Measurements from ENCODE around the gene KRTAP5-6. TPM values are rescaled to one million over a fixed set of nuclear protein-coding genes. Genes with fewer than 3 reads are reported as not detected.

Gene KRTAP5-6
- total RNA-seq, 4 donors from 2014 or later: not detected

DNA sequence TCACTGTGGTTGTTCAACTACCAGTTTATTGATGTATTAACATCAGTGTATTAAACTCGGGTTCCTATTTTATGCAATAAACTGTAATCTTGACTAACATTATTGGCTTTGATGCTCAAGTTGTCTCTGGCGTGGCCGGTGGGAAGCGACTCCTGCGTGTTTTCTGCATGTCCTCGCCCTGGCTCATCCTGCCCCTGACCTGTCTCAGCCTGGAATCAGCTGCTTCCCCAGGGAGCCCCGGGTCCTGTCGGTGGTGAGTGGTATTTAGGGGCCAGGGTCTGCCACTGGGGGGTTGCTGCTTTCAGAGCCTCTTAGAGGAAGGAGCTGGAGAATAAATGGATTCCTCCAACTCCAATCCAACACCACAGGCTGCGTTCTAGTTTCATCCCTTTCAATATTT, 30.9 kb downstream of the KRTAP5-6 start:
- H3K4me3 ChIP-seq: no peak overlapping the region
- no peak for DNase-seq
- H3K27ac ChIP-seq: no peak overlapping the region
- no peaks in the 10 kb centered on the region for H3K27me3 ChIP-seq
- no peaks in the 10 kb centered on the region for H3K4me1 ChIP-seq
- no peaks in the 10 kb centered on the region for H3K36me3 ChIP-seq
- no peaks in the 10 kb centered on the region for H3K9me3 ChIP-seq
- no peak for TF ChIP-seq POLR2A (IDR thresholded peaks at IDR 0.05)
- TF ChIP-seq, protein P1, sequence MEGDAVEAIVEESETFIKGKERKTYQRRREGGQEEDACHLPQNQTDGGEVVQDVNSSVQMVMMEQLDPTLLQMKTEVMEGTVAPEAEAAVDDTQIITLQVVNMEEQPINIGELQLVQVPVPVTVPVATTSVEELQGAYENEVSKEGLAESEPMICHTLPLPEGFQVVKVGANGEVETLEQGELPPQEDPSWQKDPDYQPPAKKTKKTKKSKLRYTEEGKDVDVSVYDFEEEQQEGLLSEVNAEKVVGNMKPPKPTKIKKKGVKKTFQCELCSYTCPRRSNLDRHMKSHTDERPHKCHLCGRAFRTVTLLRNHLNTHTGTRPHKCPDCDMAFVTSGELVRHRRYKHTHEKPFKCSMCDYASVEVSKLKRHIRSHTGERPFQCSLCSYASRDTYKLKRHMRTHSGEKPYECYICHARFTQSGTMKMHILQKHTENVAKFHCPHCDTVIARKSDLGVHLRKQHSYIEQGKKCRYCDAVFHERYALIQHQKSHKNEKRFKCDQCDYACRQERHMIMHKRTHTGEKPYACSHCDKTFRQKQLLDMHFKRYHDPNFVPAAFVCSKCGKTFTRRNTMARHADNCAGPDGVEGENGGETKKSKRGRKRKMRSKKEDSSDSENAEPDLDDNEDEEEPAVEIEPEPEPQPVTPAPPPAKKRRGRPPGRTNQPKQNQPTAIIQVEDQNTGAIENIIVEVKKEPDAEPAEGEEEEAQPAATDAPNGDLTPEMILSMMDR (IDR thresholded peaks at IDR 0.05): no peak
- intact Hi-C loops (cut with DNase I; ENCODE audit: low total_unique reads): no loop called here

DNA sequence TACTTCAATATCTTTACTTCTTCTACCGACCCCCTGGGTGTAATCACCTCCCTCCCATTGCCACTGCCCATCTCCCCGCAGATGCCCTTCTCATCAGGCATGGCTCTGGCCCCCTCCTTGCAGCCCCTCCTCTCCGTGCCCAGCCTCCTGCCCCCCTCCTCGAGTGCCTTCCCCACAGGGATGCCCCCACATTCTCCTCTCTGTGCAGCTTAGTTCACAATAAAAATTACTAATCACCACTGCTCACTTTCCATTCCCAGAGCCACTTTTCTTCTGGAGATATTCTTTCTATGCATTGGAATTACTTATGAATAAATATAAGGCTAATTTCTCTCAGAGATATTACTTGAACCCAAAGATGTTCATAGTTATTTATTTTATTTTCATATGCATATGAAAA, 31.3 kb downstream of the KRTAP5-6 start:
- Histone ChIP-seq H3K4me3 (no peak overlapping the region), H3K9me3 (no peaks in the 10 kb centered on the region), H3K36me3 (no peaks in the 10 kb centered on the region), H3K27ac (no peak overlapping the region), H3K27me3 (no peaks in the 10 kb centered on the region), H3K4me1 (no peaks in the 10 kb centered on the region)
- intact Hi-C loops (cut with DNase I; ENCODE audit: low total_unique reads): no loop called here
- no peak for DNase-seq
- TF ChIP-seq, protein P1 (IDR thresholded peaks at IDR 0.05): no peak
- TF ChIP-seq POLR2A (IDR thresholded peaks at IDR 0.05): no peak

DNA sequence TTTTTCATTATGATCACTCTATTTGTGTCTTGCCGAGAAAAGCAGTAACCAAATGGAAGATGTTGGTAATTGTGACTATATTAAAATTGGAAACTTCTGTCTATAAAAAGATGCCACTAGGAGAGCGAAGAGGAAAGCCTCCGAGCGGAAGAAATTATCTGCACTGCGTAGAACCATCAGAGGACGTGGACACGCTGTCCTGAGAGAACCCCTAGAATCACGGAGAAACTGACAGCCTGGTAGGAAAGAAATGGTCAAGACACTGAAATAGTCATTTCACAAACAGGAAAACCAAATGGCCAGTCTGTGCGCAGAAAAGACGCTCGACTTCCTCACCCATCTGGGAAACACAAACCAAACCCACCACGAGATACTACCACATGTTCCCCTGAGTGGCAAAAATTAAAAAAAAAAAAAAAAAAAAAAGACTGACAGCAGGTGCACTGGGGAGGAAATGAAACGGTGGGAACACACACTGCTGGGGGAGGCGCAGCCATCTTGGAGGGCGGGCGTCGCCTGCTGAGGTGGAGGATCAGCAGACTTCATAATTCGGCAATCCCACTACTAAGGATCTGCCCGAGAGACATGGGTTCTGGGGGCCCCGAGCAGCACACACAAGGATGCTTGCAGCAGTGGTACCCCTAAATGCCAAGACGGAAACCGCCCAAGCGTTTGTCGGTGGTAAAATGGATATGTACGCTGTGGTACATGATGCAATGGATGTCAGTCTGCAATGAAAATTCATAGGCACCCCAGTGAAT, 32.1 kb downstream of the KRTAP5-6 start:
- no peaks in the 10 kb centered on the region for H3K27me3 ChIP-seq
- no peak overlapping the region for H3K27ac ChIP-seq
- H3K4me3 ChIP-seq: no peak overlapping the region
- H3K36me3 ChIP-seq: no peaks in the 10 kb centered on the region
- no peak for DNase-seq
- intact Hi-C loops (cut with DNase I; ENCODE audit: low total_unique reads): no loop called here
- no peak for TF ChIP-seq POLR2A (IDR thresholded peaks at IDR 0.05)
- TF ChIP-seq, protein P1 (IDR thresholded peaks at IDR 0.05): no peak
- H3K4me1 ChIP-seq: no peaks in the 10 kb centered on the region
- no peaks in the 10 kb centered on the region for H3K9me3 ChIP-seq

DNA sequence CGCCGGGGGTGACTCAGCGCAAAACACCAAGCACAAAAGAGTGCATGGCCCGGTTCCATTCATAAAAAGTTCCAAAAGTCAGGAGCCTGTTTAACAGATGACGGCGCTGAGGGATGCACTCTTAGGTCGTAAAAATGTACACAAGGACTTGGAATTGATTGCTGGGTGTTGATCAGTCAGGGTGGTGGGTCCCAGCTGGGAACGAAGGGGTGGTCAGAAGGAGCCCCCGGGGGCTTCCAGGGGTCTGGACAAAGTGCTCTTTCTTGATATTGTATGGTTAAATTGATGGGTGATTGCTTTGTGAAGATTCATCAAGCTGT, 32.7 kb downstream of the KRTAP5-6 start:
- intact Hi-C loops (cut with DNase I; ENCODE audit: low total_unique reads): no loop called here

DNA sequence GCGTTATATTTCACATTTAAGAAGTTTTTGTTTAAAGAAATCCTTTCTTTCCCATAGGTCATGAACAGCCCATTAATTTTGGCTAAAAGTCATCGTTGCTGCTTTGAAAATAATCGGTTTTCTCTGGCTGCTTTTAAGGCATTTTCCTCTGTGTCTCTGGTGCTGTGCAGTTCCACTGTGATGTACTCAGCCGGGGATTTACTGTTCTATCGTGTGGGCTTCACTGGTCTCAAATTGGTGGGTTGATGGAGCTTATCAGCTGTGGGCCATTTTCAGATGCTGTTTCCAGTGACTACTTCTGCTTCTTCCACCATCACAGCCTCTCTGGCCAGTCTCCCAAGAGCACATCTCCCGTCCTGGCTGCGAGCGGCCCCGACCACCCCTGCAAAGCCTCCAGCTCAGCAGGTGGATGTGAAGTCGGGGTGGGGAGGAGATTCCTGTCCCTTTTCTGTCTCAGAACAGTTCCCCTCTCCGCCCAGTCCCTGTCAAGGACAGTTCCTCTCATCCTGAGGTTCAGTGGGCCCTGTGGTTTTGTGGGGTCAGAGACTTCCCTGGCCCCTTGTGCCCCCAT, 33.1 kb downstream of the KRTAP5-6 start:
- no peak overlapping the region for H3K27ac ChIP-seq
- no peak for DNase-seq
- no peak overlapping the region for H3K4me3 ChIP-seq
- no peaks in the 10 kb centered on the region for H3K9me3 ChIP-seq
- H3K36me3 ChIP-seq: no peaks in the 10 kb centered on the region
- no peak for TF ChIP-seq POLR2A (IDR thresholded peaks at IDR 0.05)
- TF ChIP-seq, protein P1 (IDR thresholded peaks at IDR 0.05): no peak
- no peaks in the 10 kb centered on the region for H3K27me3 ChIP-seq
- intact Hi-C loops (cut with DNase I; ENCODE audit: low total_unique reads): no loop called here
- H3K4me1 ChIP-seq: no peaks in the 10 kb centered on the region

More for the DNA sequence above, 32.7 kb downstream of the KRTAP5-6 start:
- no peaks in the 10 kb centered on the region for H3K36me3 ChIP-seq
- TF ChIP-seq POLR2A (IDR thresholded peaks at IDR 0.05): no peak
- no peak overlapping the region for H3K27ac ChIP-seq
- H3K27me3 ChIP-seq: no peaks in the 10 kb centered on the region
- no peaks in the 10 kb centered on the region for H3K4me1 ChIP-seq
- H3K9me3 ChIP-seq: no peaks in the 10 kb centered on the region
- no peak for DNase-seq
- no peak overlapping the region for H3K4me3 ChIP-seq

Data from uterus (tissue), 4 donors.